NCI-H345 treated with DMSO at 0.1 percent for 48 hours (cell line): Measurements from ENCODE around the gene MELTF.
"Not testable (repeated sequence)": the region's sequence is repeated elsewhere in the genome, so short reads cannot be mapped to it uniquely, and the experiment has no call there.

ENCODE experiments used
- DNase-seq: peaks from one replicate; lab custom pipeline; 2025; ENCODE audit not compliant: unreplicated experiment; lab: John Stamatoyannopoulos, UW

MELTF gene

DNA sequence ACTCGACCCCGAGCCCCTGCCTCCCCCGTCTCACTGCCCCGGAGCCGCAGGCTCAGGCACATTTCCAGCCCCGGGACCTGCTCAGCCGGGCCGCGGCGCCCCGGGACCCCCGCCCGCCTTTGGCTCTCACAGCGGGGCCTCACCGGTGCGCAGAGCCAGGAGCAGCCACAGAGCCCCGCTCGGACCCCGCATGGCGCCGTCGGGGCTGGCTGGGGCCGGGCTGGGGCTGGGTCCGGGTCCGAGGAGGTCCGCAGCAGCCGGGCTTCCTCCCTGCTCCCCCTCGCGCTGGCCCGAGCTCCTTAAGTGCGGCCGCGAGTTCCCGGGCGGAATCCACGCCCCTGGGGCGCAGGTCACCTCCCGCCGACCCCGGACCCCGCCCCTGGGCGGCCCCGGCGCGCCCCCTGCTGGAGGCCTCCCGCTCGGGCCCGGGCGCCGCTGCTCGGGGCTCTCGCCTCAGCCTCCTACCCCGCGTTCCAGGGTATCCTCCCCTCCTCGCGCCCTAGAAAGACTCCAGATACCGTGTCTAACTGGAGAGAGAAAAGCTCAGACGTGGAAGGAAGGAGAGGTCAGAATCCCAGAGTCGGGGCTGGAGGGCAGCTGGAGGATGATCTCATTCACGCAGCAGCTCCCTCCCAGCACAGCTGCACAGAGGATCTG is at the start of gene MELTF:
TSS of gene MELTF (minus strand) at position 307 of the 657 bp plus-strand sequence. CDS start at position 192, 115 bp downstream.
- no peak for DNase-seq

DNA sequence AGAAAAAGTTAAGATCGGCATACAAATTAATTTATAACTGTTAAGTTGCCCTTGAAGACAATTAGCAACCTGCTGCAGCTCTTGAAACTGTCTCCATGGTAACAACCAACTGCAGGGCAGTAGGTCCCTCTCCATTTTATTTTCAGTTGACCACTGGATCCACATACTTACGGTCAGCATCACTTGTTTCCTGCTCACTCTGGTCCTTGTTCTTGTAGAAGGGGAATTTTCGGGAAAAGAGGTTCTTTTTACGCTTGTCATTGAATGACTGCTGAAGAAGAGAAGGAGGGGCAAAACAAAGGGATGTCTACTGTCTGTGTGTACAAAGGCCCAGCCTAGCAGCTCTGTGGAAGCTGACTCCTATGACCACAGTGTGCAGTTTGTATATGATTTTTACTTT is 46.8 kb upstream of the MELTF start:
- DNase-seq = no peak

DNA sequence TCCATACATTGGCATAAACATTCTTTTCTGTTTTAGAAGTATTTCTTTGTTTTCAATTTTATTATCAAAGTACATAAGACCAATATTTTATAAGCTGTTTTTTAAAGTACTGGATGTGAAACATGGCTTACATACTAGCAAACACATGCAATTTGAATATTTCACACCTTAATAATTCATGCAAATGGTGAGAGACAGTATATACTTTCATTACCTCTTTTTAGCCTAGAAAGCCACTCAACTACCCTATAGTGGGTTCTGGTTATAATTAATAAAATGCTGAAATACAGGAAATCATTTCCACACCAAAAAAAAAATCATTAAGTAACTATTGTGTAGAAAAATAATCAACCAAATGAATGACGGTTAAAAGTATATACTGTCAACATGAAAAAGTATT is 38.5 kb upstream of the MELTF start:
- no peak for DNase-seq

DNA sequence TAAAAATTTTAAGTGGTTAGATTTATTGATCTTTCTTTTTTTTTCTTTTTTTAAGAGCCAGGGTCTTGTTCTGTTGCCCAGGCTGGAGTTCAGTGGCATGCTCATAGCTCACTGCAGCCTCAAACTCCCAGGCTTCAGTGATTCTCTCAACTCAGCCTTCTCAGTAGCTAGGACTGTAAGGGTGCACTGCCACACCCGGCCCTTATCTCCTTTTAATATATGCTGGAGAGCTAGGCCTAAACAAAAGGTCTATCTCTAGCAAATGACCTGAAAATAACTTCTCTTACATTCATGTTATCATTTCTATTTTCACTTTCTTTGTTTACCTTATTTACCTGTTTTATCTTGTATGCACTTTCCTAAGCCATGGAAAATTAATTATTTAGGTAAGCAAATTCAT is 35.2 kb upstream of the MELTF start:
- DNase-seq = no peak

DNA sequence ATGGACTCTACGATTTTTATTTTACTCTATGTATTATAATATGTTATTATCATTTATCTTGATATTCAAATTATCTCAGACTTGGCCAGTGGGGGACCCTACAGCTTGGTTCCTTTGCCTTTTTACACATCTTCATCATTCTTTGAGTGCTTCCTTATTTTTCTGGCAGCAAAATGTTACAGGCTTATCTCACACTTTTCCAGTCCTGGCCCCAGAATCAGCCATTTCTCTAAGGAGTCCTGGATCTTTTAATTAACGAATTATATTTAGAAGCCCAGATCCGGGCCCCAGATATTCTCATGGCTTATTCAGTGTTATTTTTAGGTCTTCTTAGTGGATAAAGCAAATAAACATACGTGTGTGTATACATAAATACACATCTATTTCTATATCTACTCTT is 32.8 kb upstream of the MELTF start:
- DNase-seq = no peak

DNA sequence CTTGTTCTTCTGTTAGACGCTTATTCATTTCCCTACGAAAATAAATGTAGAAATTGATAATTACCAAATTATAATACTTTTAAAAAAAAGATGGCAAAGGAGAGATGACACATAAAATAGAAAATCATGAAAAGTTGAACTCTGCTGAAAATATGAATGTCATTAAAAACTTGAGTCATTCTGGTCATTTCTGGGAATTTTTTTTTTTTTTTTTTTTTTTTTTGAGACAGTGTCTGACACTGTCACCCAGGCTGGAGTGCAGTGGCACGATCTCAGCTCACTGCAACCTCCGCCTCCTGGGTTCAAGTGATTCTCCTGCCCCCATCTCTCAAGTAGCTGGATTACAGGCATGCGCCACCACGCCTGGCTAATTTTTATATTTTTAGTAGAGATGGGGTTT is 22.0 kb upstream of the MELTF start:
- not testable (repeated sequence) for DNase-seq

DNA sequence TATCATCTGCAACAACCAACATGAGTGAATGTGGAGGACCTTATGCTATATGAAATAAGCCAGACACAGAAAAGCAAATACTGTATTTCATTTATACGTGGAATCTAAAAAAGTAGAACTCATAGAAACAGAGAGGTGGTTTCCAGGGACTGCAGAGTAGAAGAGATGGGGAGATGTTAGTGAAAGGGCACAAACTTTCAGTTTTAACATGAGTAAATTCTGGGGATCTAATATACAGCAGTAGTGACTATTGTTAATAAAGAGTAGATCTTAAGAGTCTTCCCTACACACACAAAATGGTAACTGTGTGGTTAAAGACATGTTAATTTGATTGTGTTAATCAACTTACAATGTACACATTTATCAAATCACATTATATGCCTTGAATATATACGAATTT is 20.9 kb upstream of the MELTF start:
- no peak for DNase-seq

DNA sequence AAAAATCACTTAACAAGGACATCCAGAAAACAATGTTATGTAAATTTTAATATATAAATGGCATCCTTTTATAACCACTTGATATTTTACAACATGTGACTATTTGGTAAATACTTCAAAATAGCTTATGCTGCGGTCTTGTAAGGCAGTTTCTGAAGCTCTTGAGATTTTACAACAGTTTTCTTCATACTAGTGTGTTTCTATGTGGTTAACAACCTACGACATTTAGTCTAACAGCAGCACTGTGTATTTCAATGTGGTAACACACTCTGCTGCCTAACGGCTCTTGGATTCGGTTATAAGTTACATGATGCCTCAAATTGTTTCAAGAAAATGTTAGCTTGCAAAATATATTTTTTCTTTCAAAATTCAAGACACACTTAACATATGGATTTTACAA is 12.9 kb upstream of the MELTF start:
- DNase-seq = no peak

DNA sequence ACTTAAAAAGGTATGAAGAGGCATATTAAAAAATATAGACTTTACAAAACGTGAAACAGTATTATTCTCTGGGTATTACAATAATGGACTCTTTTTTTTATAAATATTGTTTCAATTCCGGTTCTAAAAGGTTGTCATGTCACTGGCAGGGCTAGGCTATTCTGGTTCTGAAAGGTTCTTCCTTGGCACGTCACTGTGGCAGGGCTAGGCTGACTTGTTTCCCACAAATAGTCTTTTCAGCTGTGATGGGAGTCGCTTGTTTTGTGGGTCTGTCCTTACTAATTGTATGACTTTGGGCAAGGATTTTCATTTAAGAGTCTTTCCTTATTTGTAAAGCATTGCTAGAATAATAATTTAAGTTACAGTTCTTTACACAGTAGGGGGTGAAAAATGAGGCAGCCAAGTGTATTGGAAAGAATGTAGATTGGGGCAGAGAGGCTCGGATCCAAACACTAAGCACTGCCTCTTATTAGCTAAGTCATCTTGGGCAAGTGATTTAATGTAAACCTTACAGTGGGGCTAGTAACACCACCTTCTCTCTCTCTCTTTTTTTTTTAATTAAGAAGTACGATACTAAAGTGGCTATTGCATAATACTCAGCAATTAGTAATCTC is 12.4 kb upstream of the MELTF start:
- DNase-seq = no peak

DNA sequence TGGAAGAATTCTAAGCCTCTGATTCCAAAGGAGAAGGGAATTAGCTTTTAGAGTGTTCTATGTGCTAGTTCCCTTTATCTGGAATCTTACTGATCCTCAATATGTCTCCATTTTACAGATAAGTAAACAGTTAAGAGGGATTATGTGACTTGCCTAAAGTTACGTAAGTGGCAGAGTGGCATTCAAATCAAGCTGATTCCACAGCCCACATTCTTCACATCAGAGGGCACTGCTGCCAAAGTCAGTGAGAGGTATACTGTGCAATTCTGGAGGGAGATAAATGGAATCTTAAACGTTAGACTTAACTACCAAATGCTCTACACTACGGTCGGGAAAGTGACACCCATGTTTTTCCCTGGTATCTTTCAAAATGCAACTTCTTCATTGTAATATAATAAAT is 11.0 kb upstream of the MELTF start:
- DNase-seq = no peak

DNA sequence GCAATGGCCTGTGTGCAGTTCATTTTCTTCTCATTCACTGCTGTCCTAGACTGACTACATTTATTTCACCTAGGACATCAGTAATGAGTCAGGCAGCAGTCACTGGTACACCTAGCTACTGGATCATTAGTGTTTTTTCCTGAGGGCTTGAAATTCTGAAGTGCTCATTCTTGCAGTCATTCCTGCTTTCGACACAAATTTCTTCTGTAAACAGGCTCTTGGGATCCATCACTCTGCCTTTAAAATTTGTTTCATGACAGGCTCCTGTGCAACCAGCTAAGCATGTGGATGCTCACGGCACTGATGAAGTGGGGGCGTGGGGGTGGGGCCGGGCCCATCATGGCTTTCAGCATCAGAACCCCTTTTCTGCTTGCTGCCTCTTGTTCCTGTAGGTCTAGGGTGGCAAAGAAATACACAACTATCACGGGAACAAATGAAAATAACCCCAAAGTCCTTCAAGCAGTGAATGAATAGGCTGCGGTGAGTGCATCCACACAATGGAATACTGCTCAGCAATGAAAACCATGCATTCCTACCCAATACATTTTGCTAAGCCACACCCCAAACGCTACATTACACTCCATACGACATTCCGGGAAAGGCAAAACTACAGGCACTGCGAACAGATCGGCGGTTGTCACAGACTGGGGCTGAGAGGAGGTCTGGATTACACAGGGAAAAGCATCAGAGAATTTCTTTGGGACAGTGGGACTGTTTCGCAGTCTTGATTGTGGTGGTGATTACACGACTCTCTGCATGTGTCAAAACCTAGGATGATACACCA is 9.3 kb upstream of the MELTF start:
- no peak for DNase-seq

DNA sequence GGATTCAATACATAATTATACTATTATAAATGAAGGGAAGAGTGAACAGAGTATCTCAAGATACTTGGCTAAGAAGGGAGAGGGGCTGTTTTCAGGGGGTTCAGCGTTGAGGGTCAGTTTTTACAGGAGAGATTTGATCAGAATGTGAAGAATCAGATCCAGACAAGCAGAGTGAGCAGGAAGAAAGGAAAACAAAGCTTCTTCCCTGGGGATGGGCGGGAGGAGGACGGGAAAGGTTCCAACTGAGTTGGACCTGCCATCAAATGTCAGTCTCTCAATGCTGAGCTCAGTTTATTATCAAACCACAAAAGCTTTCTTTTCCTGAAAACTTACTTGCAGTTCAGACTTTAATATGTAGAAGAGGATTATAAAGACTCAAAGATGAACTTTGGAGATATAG is 6.0 kb upstream of the MELTF start:
- DNase-seq = no peak

DNA sequence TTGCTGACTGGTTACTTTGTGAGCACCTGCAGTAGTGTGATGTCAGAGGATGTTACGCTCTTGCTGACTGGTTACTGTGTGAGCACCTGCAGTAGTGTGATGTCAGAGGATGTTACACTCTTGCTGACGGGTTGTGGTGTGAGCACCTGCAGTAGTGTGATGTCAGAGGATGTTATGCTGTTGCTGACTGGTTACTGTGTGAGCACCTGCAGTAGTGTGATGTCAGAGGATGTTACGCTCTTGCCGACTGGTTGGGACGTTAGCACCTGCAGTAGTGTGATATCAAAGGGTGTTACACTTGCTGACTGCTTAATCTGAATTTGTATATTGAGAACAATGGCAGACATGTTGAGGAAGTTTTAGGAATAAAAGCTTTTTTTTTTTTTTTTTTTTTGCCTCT is 5.2 kb upstream of the MELTF start:
- DNase-seq = not testable (repeated sequence)

DNA sequence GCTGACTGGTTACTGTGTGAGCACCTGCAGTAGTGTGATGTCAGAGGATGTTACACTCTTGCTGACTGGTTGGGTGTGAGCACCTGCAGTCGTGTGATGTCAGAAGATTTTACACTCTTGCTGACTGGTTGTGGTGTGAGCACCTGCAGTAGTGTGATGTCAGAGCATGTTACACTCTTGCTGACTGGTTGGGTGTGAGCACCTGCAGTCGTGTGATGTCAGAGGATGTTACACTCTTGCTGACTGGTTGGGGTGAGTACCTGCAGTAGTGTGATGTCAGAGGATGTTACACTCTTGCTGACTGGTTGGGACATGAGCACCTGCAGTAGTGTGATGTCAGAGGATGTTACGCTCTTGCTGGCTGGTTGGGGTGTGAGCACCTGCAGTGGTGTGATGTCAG is 4.1 kb upstream of the MELTF start:
- DNase-seq = not testable (repeated sequence)

DNA sequence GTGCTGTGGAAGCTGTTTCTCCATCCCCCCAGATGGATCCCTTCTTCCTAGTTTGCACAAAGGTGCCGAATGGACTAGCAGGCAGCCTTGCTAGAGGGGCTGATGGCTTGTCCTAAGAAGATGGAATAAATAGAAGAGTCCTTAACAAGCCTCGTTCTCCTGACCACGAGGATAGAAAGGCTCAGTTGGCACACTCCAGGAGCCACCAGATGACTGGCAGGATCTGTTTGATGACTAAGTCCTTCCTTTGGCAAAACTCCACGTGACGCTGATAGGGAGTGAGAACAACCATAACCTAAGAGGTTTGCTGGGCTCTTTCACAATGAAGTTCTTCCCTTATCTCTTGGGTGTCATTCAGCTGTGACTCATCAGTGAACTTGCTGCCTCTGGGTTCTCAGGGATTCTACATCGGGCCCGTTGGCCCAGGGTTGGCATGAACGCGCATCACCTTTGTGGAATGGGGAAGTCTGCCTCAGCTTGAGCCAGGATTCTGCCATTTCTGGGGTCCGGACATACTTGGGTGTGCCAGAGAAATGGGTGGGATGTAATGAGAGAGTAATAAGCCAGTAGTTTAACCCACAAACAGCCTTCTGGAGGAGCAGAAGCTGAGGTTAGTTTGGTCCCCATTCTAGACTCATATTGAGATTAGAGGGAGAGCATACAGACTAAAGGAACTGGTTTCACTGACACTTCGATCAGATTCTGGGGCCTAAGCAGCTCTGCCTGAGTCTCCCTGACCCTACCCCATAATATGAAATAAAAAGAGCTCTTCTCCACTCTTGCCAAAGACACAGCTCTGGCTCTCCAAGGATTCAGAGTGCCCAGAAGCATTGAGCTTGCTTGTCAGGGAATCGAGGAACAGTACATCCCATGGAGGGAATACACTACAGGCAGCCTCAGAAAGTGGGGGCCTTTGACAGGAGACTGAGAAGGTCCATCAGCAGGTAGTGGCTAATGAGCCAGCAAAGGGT is 2.0 kb upstream of the MELTF start:
- no peak for DNase-seq

DNA sequence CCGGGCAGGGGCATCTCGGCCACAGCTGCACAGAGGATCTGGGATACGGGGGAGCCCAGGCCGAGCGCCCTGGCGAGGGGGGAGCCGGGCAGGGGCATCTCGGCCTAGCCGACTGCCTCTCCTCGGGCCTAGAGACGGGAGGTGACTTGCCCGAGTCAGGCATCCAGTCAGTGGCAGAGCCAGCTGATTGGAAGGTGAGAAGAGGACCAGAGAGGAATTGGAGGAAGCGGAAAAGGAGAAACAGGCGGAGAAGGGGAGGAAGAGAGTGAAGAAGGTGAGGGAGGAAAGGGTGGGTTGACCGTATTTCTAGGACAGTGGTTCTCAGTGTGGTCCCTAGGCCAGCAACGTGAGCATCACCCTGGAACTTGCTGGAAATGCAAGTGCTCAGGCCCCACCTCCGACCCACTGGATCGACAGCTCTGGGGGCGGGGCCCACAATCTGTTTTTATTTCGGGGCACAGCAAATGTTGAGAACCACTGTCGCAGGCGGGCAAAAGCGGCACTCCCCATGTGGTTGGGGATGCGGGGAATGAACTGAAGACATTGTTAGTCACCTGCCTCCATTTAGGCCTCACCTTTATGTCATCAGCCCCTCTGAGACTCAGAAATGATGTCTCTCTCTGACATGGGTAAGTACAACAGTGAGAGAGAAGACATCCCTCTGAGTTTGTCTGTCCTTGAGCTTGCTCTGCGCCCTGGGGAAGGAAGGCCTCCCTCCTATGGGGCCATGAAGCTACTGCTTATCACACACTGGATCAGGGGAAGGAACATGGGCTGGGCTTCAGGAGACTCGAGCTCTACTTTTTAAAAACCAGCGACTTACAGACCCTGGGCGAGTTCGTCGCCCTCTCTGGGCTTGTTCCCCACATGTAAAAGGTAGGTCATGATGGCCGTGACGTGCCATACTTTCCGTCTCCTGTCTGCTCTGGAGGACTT is 1.0 kb upstream of the MELTF start:
- DNase-seq = no peak

DNA sequence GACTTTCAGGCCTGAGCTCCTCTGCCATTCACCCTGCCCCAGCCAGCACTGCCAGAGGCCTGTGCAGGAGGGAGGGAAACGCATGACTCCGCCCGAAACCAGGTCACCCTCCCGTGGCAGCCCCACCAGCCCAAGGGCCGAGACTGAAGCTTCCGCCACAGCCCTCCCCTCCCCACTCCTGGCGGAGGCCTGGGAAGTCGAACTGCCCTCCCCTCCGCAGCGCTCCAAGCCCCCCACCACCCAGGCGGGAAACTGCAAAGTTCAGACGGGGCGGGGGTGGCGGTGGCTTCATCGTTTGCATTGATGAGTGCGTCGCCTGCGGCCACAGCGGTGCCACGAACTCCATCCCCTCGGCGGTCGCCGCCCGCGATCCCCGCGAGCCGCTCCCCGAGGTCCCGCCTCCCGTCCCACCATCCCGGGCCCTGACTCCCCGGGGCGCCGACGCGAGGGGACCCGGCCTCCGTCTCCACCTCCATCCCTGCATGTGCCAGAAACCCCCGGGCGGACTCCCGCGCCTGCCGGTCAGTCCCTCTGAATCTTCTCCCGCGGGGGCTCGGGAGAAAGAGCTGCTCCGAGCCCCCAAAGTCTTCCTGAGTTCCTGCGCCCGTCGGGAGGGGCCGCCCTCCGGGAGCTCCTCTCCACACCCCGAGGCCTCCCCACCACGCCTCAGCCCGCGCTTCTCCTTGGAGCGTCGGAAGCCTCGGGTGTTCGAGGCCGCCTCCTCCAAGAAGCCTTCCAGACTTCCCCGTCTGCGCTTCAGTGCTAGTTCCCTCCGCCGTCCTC is 698 bp downstream of the MELTF start:
- no peak for DNase-seq

DNA sequence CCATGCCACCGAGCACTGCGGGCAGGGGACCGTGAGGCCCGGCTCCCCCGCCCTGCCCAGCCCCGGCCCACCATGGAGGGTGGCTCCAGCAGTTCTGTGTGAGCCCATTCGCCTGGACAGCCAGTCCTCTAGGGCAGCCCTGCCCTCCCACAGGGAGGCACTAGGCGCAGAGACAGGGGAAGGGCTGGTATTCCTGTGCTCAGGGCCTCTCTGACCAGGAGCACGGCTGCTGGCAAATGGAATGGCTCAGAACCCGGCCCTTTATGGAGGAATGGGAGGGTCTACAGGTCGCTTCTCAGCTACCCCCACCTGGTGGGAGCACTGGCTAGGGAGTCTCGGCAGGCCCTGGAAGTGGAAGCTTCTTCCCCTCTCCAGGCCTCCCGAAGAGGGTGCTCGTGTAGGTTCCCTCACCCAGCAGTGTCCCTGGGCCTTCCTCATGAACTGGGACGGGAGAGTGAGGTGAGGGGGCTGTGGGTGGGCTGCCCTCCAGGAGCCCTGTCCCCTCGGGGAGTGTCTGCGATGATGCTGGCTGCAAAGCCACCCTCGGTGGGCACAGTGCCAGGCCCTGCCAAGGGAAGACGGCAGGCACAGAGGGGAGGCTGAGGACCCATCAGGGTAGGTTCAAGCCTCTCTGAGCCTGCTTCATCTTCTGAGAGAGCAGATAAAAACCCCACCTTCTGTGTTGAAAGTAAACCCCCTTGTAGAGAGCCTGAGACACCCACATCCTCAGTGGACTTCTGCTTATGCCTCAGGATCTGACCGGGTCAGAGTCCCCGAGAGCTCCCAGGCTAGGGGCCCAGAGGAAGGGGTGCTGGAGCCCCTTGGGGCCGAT is 1.5 kb downstream of the MELTF start:
- no peak for DNase-seq
